HepG2 (cell line): ENCODE data around the gene ADRM1. TPM values are rescaled to one million over a fixed set of nuclear protein-coding genes. Genes with fewer than 3 reads are reported as not detected.

Source experiments
- ADNP ChIP-seq: sonication (generic); formaldehyde crosslinking; IDR thresholded peaks from 2 replicates; pipeline ENCODE4 v1.4.0; 2020; ENCODE audit warnings: missing genetic modification reagents
- CHCHD3 ChIP-seq: sonication (generic); formaldehyde crosslinking; IDR thresholded peaks from 2 replicates; pipeline ENCODE4 v1.8.0; 2022; ENCODE audit warnings: mild to moderate bottlenecking, missing genetic modification reagents, moderate library complexity
- FOXC1 ChIP-seq: sonication (generic); formaldehyde crosslinking; IDR thresholded peaks from 2 replicates; pipeline ENCODE4 v1.8.0; 2022; ENCODE audit warnings: mild to moderate bottlenecking, missing genetic modification reagents, borderline replicate concordance
- ISL2 ChIP-seq: sonication (generic); formaldehyde crosslinking; IDR thresholded peaks from 2 replicates; pipeline ENCODE4 v1.5.0; 2020; ENCODE audit warnings: missing genetic modification reagents
- JUNB ChIP-seq: sonication (generic); formaldehyde crosslinking; IDR thresholded peaks from 2 replicates; pipeline ENCODE4 v1.8.0; 2022; ENCODE audit warnings: missing genetic modification reagents, mild to moderate bottlenecking, borderline replicate concordance
- NR1H2 ChIP-seq: sonication (generic); formaldehyde crosslinking; IDR thresholded peaks from 2 replicates; pipeline ENCODE4 v1.8.1; 2022; ENCODE audit warnings: low read depth, missing genetic modification reagents, borderline replicate concordance
- POLR2A ChIP-seq, 2 experiments: IDR thresholded peaks; 2 replicates each; pipeline ENCODE4 v1.6.1; 2011; ENCODE audit warnings: low read depth in 2 of 2, low read length in 2 of 2, mild to moderate bottlenecking in 1 of 2, moderate library complexity in 1 of 2; ENCODE audit not compliant: insufficient read depth in 1 of 2
- SIN3A ChIP-seq: IDR thresholded peaks from 2 replicates; pipeline ENCODE4 v1.6.1; 2011; ENCODE audit warnings: low read depth, mild to moderate bottlenecking, control low read depth, low read length, borderline replicate concordance
- STAT5B ChIP-seq: sonication (generic); formaldehyde crosslinking; IDR thresholded peaks from 2 replicates; pipeline ENCODE4 v1.4.0; 2020; ENCODE audit warnings: missing genetic modification reagents
- U2AF1 ChIP-seq: fragments of 200-400 bp; formaldehyde crosslinking; optimal IDR thresholded peaks from 2 replicates; pipeline ENCODE3; 2017; ENCODE audit warnings: mild to moderate bottlenecking, low read depth, low read length
- ZBTB20 ChIP-seq: sonication (generic); formaldehyde crosslinking; IDR thresholded peaks from 2 replicates; pipeline ENCODE4 v1.8.1; 2023; ENCODE audit warnings: missing genetic modification reagents, low read depth, mild to moderate bottlenecking, borderline replicate concordance
- ZBTB21 ChIP-seq: sonication (generic); formaldehyde crosslinking; IDR thresholded peaks from 2 replicates; pipeline ENCODE4 v1.4.0; 2020; ENCODE audit warnings: missing genetic modification reagents
- ZBTB42 ChIP-seq: sonication (generic); formaldehyde crosslinking; IDR thresholded peaks from 2 replicates; pipeline ENCODE4 v1.5.0; 2020; ENCODE audit warnings: mild to moderate bottlenecking, missing genetic modification reagents
- ZBTB7B ChIP-seq: sonication (generic); formaldehyde crosslinking; IDR thresholded peaks from 2 replicates; pipeline ENCODE4 v1.4.0; 2020; ENCODE audit warnings: missing genetic modification reagents
- ZFP1 ChIP-seq: IDR thresholded peaks from 2 replicates; pipeline ENCODE4 v1.6.1; 2016
- ZMAT3 ChIP-seq: sonication (generic); formaldehyde crosslinking; conservative IDR thresholded peaks from 2 replicates; pipeline ENCODE4 v1.7.0; 2021; ENCODE audit warnings: missing genetic modification reagents
- ZNF232 ChIP-seq: sonication (generic); formaldehyde crosslinking; IDR thresholded peaks from 2 replicates; pipeline ENCODE4 v1.4.0; 2020; ENCODE audit warnings: missing genetic modification reagents, borderline replicate concordance
- ZSCAN22 ChIP-seq: sonication (generic); formaldehyde crosslinking; IDR thresholded peaks from 2 replicates; pipeline ENCODE4 v1.4.0; 2020; ENCODE audit warnings: mild to moderate bottlenecking, missing genetic modification reagents
- polyA plus RNA-seq, 8 experiments: library from polyadenylated mRNA; depleted of rRNA in 3 of 8; stranded (reverse) in 7 of 8; unstranded in 1 of 8; fragments of >200 nt; fragmentation: Illumina TruSeq in 4 of 8; extraction: Trizol in 4 of 8; gene quantifications; 2 replicates each; pipeline versions ENCODE4 v1.2.1 to v1.2.3, GENCODE V29; 2011 to 2016; ENCODE audit warnings: low read depth in 4 of 8, missing spikeins in 1 of 8, mixed read lengths in 1 of 8; ENCODE audit not compliant: insufficient read depth in 1 of 8
- total RNA-seq, 5 experiments: library from RNA; depleted of rRNA; stranded (reverse); fragments of >200 nt; fragmentation: Illumina TruSeq; extraction: Trizol; gene quantifications; 2 replicates each; pipeline ENCODE4 v1.2.3, GENCODE V29; 2016; ENCODE audit warnings: low read depth in 1 of 5
- TF ChIP-seq, protein P1 (sequence below): sonication (generic); formaldehyde crosslinking; conservative IDR thresholded peaks from 2 replicates; pipeline ENCODE4 v1.4.0; 2020; ENCODE audit warnings: missing genetic modification reagents
- TF ChIP-seq, protein P2 (sequence below): sonication (generic); formaldehyde crosslinking; IDR thresholded peaks from 2 replicates; pipeline ENCODE4 v1.8.0; 2022; ENCODE audit warnings: mild to moderate bottlenecking, missing genetic modification reagents, moderate library complexity
- TF ChIP-seq, protein P3 (sequence below): IDR thresholded peaks from 2 replicates; pipeline ENCODE4 v1.6.1; 2016; ENCODE audit warnings: missing compliant biosample characterization, missing genetic modification reagents, borderline replicate concordance

The ADRM1 gene
- total and polyA plus RNA-seq, 2 of the 13 experiments (the other 11 are each of a cell fraction or from before 2014, with no cell fraction given), result 92.9 to 154 TPM

DNA sequence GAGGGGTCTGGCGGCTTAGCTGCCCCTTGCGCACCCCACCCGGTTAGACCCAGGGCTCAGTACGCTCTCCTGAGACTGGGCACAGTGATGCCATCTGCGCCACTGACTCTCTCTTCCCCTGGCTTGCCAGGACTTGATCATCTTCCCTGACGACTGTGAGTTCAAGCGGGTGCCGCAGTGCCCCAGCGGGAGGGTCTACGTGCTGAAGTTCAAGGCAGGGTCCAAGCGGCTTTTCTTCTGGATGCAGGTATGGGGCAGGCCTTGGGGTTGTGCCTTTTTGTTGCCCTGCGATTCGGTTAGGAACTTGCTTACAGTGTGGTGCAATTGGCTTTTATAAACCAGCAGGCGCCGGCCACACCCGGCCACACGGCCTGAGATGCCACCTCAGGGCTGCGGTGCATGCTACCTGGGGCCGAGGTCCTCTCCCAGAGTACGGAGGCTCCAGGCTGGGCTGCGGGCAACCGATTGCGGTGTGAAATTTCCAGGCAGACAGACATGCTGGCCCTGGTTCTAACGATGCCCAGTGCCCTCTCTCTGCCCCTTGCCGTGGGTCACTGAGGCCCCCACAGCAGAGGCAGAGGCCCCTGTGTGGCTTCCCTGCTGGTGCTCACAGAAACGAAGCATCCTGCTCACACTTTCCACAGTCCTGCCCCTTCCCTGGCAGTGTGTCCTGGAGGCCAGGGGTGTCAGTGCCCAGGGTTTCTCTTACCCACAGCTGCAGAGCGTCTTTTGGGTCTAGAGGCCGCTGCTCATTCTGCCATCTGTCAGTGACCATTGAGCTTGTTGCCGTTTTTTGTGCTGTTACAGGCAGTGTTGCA is 1.7 kb downstream of the ADRM1 start (continued):
- no peak for TF ChIP-seq ZBTB20 (CRISPR knock-in tag)
- TF ChIP-seq CHCHD3 (CRISPR knock-in tag), result no peak
- TF ChIP-seq JUNB (CRISPR knock-in tag), result no peak
- no peak for TF ChIP-seq U2AF1
- TF ChIP-seq NR1H2, result no peak
- 0 out of 2 replicates have a peak, but pooled peaks have one; percentile 71 for TF ChIP-seq ZMAT3 (CRISPR knock-in tag)
- no peak for TF ChIP-seq FOXC1 (CRISPR knock-in tag)
- TF ChIP-seq SIN3A, result 0 out of 2 replicates have a peak, but pooled peaks have one; percentile 1
- no peak for TF ChIP-seq ZNF232 (CRISPR knock-in tag)
- TF ChIP-seq ZSCAN22 (CRISPR knock-in tag), result no peak
- TF ChIP-seq ZFP1 (CRISPR knock-in tag), result no peak
- no peak for TF ChIP-seq ADNP
- peak; percentile 16 to 32; a peak in 2 of 4 replicates for TF ChIP-seq POLR2A (IDR thresholded peaks at IDR 0.05; ENCODE audit: insufficient read depth in 1 of 2, low read depth in 2 of 2, low read length in 2 of 2)
- no peak for TF ChIP-seq ZBTB21 (CRISPR knock-in tag)
- TF ChIP-seq, protein P1, sequence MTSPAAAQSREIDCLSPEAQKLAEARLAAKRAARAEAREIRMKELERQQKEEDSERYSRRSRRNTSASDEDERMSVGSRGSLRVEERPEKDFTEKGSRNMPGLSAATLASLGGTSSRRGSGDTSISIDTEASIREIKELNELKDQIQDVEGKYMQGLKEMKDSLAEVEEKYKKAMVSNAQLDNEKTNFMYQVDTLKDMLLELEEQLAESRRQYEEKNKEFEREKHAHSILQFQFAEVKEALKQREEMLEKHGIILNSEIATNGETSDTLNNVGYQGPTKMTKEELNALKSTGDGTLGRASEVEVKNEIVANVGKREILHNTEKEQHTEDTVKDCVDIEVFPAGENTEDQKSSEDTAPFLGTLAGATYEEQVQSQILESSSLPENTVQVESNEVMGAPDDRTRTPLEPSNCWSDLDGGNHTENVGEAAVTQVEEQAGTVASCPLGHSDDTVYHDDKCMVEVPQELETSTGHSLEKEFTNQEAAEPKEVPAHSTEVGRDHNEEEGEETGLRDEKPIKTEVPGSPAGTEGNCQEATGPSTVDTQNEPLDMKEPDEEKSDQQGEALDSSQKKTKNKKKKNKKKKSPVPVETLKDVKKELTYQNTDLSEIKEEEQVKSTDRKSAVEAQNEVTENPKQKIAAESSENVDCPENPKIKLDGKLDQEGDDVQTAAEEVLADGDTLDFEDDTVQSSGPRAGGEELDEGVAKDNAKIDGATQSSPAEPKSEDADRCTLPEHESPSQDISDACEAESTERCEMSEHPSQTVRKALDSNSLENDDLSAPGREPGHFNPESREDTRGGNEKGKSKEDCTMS, result no peak
- peak; percentile 45 for TF ChIP-seq ZBTB42 (CRISPR knock-in tag)
- TF ChIP-seq, protein P2, sequence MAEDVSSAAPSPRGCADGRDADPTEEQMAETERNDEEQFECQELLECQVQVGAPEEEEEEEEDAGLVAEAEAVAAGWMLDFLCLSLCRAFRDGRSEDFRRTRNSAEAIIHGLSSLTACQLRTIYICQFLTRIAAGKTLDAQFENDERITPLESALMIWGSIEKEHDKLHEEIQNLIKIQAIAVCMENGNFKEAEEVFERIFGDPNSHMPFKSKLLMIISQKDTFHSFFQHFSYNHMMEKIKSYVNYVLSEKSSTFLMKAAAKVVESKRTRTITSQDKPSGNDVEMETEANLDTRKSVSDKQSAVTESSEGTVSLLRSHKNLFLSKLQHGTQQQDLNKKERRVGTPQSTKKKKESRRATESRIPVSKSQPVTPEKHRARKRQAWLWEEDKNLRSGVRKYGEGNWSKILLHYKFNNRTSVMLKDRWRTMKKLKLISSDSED (CRISPR knock-in tag), result no peak
- TF ChIP-seq ZBTB7B (CRISPR knock-in tag), result no peak
- TF ChIP-seq, protein P3, sequence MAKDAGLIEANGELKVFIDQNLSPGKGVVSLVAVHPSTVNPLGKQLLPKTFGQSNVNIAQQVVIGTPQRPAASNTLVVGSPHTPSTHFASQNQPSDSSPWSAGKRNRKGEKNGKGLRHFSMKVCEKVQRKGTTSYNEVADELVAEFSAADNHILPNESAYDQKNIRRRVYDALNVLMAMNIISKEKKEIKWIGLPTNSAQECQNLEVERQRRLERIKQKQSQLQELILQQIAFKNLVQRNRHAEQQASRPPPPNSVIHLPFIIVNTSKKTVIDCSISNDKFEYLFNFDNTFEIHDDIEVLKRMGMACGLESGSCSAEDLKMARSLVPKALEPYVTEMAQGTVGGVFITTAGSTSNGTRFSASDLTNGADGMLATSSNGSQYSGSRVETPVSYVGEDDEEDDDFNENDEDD, result 0 out of 2 replicates have a peak, but pooled peaks have one; percentile 16
- no peak for TF ChIP-seq STAT5B (CRISPR knock-in tag)
- no peak for TF ChIP-seq ISL2
